ENCODE measurements around the gene KCNT1. TPM values are rescaled to one million over a fixed set of nuclear protein-coding genes. Genes with fewer than 3 reads are reported as not detected.

Gene KCNT1
- total RNA-seq, 1 donor from 2014 or later, result not detected

GRCh38 chr9:135783540-135784245 is 81.7 kb downstream of the KCNT1 start:
- DNase-seq (ENCODE audit: low read depth), result no peak
- Histone ChIP-seq H3K4me3 (ENCODE audit: low read depth, low read length) (no peak overlapping the region), H3K27me3 (ENCODE audit: control insufficient read depth, insufficient read depth, low read length) (no peaks in the 10 kb centered on the region), H3K36me3 (ENCODE audit: control insufficient read depth, insufficient read depth, low read length) (no peaks in the 10 kb centered on the region)
- no peak for TF ChIP-seq CTCF (IDR thresholded peaks at IDR 0.05; ENCODE audit: insufficient read depth, low read length, severe bottlenecking)
- no peak for FAIRE-seq

- FAIRE-seq (no peak), DNase-seq (ENCODE audit: low read depth) (no peak)
- TF ChIP-seq CTCF (IDR thresholded peaks at IDR 0.05; ENCODE audit: insufficient read depth, low read length, severe bottlenecking), result no peak
- H3K4me3 ChIP-seq (ENCODE audit: low read depth, low read length), result no peak overlapping the region
- no peaks in the 10 kb centered on the region for H3K27me3 ChIP-seq (ENCODE audit: control insufficient read depth, insufficient read depth, low read length)
- no peaks in the 10 kb centered on the region for H3K36me3 ChIP-seq (ENCODE audit: control insufficient read depth, insufficient read depth, low read length)
Measured at GRCh38 chr9:135785013-135785575, 83.1 kb downstream of the KCNT1 start.

- TF ChIP-seq CTCF (IDR thresholded peaks at IDR 0.05; ENCODE audit: insufficient read depth, low read length, severe bottlenecking), result no peak
- Histone ChIP-seq H3K27me3 (ENCODE audit: control insufficient read depth, insufficient read depth, low read length) (no peaks in the 10 kb centered on the region), H3K36me3 (ENCODE audit: control insufficient read depth, insufficient read depth, low read length) (no peaks in the 10 kb centered on the region), H3K4me3 (ENCODE audit: low read depth, low read length) (no peak overlapping the region)
- DNase-seq (ENCODE audit: low read depth) (no peak), FAIRE-seq (no peak)
Measured at GRCh38 chr9:135786146-135786690, 84.2 kb downstream of the KCNT1 start.

- no peak for TF ChIP-seq CTCF (IDR thresholded peaks at IDR 0.05; ENCODE audit: insufficient read depth, low read length, severe bottlenecking)
- Histone ChIP-seq H3K36me3 (ENCODE audit: control insufficient read depth, insufficient read depth, low read length) (no peaks in the 10 kb centered on the region), H3K27me3 (ENCODE audit: control insufficient read depth, insufficient read depth, low read length) (no peaks in the 10 kb centered on the region), H3K4me3 (ENCODE audit: low read depth, low read length) (no peak overlapping the region)
- DNase-seq (ENCODE audit: low read depth) (no peak), FAIRE-seq (no peak)
Measured at GRCh38 chr9:135787317-135787716, 85.3 kb downstream of the KCNT1 start.

- FAIRE-seq, result no peak
- Histone ChIP-seq H3K4me3 (ENCODE audit: low read depth, low read length) (no peak overlapping the region), H3K36me3 (ENCODE audit: control insufficient read depth, insufficient read depth, low read length) (no peaks in the 10 kb centered on the region), H3K27me3 (ENCODE audit: control insufficient read depth, insufficient read depth, low read length) (no peaks in the 10 kb centered on the region)
- DNase-seq (ENCODE audit: low read depth), result no peak
- no peak for TF ChIP-seq CTCF (IDR thresholded peaks at IDR 0.05; ENCODE audit: insufficient read depth, low read length, severe bottlenecking)
Measured at GRCh38 chr9:135787776-135788575, 86.0 kb downstream of the KCNT1 start.

Data from bronchial epithelial cell (primary cell).